HG03558 (cell line): ENCODE results near the gene ARID1B.
"Not testable (repeated sequence)": the region's sequence is repeated elsewhere in the genome, so short reads cannot be mapped to it uniquely, and the experiment has no call there.

Experiments
- ATAC-seq: cut with Tn5 transposase; IDR thresholded peaks from one replicate; pipeline ENCODE4 v1.9.1; 2021; ENCODE audit warnings: moderate number of reproducible peaks; ENCODE audit not compliant: unreplicated experiment; ENCODE audit errors: extremely low read depth

The ARID1B gene

DNA sequence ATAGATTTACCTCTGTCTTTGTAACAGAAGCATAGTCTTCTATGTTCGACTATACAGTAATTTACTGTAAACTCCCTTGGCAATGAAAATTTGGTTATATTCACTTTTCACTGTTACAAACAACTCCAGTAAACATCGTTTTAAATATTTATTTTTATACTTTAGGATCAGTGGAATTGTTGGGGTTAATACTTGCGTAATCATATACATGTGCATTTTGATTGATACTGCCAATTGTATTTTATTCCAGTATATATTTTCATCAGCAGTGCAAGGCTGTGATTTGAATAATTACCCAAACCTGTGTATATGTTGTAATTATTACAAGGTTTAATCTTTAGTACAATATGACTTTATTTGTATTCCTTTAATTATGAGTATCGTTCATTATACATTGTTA, 255.7 kb downstream of the ARID1B start:
- ATAC-seq = no peak

DNA sequence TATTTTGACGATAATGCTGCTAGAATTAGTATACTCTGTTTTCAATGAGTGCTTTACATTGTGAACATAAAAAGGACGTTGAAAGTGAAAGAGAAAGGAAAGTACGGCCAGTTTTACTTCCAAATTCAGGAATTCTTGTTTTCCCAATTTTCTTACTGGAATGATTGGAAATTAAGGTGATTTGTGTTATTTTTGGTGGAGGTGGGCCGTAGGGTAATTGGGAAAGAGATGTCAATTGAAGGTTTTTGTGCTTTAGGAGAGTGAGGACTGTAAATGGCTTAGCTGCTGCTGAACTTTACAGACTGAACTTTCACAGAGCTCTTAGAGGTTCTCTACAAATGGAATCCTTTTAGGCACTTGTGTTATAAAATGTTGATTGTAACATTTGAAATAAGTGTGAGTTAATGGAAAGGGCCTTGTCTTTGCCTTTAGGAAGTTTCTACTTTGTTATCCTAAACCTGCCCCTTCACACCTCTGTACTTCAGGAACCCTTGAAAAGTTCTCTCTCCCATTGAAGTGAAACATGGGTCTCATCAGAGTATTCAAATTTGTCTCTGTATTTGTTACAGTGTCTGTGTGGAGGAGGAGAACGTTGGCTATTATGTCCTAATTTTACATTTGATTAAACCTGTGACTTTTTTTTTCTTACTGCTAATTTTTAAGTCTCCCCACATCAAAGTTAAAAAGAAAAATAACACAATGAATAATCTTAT, 256.4 kb downstream of the ARID1B start:
- ATAC-seq = no peak

DNA sequence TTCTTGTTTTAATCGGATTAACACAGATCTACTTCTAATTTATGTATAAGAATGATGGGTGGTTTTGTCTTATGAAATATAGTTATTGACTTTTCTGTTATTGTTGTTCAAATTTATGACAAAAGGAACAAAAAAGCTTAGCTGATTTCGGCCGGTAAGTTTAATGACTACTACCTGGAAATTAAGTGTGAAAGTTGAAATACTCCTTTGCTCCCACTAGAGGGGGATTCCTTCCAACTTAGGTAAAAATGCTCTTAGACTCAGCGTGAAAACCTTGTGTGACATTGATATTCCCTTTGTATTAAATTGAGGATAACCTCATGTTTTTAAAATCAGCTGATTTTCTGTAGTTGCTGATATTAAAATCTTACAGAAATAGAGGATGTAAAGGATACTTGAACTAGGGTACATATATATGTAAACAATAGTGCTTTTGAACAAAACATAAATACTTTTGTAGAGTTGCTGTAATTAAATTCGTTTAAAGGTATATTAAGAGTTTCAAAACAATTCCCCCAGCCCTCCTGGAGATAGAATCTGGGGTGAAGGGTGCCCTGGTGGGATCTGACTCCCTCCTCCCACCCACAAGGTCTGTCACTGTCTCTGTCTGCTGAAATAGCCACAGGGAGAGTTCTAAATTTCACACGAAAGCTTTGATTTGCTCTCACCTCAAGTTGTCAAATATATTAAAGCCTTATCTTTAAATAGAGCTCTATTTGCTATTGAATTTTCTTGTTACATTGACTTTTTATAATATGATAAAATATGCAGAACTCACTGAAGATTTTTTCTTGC, 257.5 kb downstream of the ARID1B start:
- no peak for ATAC-seq

DNA sequence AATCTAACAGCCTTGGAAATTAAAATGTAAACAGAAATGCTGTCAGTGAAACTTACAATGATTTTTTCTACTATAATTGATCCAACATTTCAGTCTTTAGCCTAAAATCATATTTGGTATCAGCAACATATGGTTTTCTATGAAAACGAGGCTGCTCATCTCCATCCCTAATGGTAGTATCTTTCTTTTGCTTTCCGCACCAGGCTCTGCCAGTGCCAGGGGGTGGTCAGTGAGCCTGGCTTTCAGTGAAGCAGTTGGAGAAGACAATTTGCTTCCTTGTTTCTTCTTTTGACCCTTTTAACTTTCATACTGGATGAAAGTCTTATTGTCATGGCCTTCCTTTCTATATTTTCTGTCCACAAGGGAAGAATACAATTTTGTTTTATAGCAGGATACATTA, 258.4 kb downstream of the ARID1B start:
- ATAC-seq = no peak

DNA sequence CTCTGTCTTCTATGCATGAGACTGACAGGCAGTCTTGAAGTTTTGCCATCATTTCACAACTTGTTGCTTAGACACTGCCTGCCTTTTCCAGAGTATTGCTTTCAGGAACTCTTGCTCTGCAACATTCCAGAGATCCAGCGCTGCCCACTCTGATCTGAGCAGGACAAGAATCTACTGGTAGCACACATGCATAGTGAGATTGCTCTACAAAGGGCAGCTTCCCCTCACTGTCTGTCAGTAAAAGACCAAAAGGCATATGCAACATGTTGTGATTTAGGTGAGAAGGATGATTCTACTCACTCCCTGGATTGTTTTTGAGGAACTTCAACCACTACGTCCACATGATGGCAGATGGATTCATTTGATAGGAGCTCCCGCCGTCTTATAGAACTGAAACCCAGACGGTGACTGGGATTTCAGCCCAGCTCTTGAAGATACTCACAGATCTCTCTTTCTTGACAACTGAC, 259.1 kb downstream of the ARID1B start:
- ATAC-seq = no peak

DNA sequence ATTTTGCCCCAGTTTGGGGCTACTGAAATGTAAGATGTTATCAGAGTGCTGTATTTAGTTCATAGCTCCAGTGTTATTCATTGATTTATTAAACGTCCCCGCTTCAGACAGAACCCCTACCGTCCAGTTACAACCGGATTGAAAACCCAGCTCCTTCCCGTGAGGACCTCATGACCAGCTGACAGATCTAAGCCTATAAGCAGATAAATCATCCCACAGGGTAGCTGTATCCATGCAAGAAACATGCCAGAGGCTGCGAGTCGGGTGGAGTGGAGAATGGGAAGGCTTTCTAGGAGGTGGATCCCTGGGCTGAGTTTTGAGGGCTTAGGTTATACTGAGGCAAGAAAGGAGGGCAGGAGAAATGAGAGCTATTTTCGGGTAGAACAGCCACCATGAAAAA, 260.0 kb downstream of the ARID1B start:
- ATAC-seq = no peak

DNA sequence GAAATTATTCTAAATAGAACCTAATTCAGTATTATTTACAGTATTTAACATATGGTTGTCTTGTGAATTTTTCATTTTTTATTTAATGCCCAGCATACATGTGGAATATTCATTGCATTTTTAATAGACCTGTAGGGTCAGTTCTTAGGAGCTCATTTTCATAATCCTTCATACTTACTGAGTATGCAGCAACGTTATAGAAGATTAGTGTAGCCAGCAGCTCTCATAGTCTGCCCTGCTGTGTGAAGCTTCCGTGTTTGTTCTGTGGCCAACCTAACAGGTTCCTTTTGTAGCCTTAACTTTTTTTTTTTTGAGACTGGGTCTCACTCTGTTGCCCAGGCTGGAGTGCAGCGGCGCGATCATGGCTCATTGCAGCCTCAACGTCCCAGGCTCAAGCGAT, 261.4 kb downstream of the ARID1B start:
- no peak for ATAC-seq

- ATAC-seq = not testable (repeated sequence)
Observed at GRCh38 chr6:157039639-157040038, 262.5 kb downstream of the ARID1B start.

- ATAC-seq = no peak
Observed at GRCh38 chr6:157040191-157040590, 263.0 kb downstream of the ARID1B start.

GRCh38 chr6:157045831-157046454, 268.8 kb downstream of the ARID1B start:
- no peak for ATAC-seq

GRCh38 chr6:157046776-157047175, 269.6 kb downstream of the ARID1B start:
- ATAC-seq = no peak

DNA sequence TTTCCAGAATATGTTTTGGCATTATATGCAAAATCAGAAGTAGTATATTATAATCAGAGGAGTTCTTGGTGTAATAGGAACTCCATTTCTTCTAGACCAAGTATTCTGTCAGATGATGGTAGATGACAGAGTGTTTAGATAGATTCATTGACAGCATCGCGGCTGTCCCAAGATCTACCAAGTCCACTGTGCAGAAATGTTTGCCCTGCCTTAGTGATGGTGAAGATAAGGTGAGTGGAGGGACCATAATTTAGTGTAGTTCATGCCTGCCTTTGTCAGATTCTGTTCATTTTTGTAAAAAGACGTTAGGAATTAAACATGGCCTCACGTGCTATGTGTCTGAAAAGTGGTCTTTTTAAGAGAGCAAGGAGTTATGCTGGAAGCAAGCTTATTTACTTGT, 270.1 kb downstream of the ARID1B start:
- ATAC-seq = no peak

DNA sequence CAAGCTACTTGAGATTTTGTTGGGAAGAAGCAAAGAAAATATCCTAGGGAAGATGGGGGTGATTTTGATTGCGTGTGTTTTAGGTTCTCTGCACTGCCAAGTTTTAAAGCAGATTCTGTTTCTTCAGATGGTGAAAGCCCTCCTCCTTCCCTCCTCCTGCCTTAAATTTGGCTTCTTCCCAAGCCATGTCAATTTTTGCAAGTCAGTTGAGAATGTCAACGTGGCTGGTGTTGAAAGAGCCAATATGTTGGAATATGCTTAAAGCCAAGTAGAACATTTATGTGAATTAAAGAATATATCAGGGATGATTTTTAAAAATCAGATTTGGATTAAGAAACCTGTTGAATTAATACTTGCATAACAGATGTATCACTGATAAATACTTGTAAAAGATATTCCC, 270.8 kb downstream of the ARID1B start:
- ATAC-seq = no peak

- ATAC-seq = no peak
Observed at GRCh38 chr6:157049133-157049532, 272.0 kb downstream of the ARID1B start.

DNA sequence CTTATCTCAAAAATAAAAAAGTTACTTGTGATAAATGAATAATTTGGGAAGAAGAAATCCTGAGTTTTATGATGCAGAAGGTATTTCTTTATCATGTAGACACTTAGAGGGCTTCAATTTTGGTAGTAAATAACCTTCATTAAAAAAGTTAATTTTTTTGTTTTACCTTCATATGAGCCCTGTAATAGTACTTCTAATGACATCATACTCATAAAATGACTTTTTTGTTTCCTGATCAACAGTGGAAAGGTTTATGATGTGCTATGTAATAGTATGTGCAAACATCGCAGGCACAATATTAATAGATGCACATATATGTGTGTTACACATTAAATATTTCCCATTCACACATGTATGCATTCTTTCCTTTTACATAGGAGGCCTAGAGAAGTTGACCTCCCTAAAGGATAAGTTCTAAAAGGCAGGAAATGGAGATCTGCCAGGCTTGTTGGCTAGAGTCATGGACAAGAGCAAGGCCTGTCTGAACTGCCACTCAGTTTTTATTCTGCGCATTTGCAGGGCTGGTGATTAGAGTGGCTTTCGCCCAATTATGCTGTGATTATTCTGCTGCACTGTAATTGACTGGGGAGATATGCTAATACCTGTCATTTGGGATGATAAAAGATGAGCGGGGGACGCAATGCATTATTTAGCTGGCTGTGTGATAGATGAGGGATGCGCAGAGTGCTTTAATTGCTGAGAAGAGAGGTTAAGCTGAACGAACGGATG, 273.5 kb downstream of the ARID1B start:
- no peak for ATAC-seq

- no peak for ATAC-seq
Observed at GRCh38 chr6:157054531-157054979, 277.4 kb downstream of the ARID1B start.

DNA sequence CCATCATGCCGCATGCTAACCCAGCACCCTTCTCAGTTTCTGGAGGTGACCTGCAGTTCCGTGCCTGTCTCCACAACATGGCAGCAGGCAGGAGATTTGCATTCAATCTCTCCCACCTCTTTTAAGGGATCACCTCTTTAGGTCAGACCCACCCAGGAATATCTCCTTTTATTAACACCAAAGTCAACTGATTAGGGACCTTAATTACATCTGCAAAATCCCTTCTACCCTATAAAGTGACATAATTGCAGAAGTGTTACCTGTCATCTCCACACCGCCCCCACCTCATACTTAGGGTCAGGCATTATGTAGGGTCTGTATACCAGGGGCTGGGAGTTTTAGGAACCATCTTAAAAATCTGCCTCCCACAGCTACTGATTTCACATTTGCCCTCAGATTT, 278.7 kb downstream of the ARID1B start:
- no peak for ATAC-seq

- no peak for ATAC-seq
Observed at GRCh38 chr6:157056275-157056674, 279.1 kb downstream of the ARID1B start.

- no peak for ATAC-seq
Observed at GRCh38 chr6:157058574-157058973, 281.4 kb downstream of the ARID1B start.

GRCh38 chr6:157059781-157060180, 282.6 kb downstream of the ARID1B start:
- no peak for ATAC-seq
